Endometrial microvascular endothelial cells (primary cell): ENCODE data around the gene ABHD16A. TPM values are rescaled to one million over a fixed set of nuclear protein-coding genes. Genes with fewer than 3 reads are reported as not detected.

ENCODE experiments used
- in situ Hi-C: cut with HindIII; loops from 2 replicates; pipeline ENCODE4 v1.10.0; 2017; ENCODE audit warnings: low sequenced_read_pairs, low pct_unique_long_range_greater_than_20kb; ENCODE audit errors: inconsistent ontology term
- total RNA-seq: library from RNA; depleted of rRNA; stranded (reverse); fragments of >200 nt; gene quantifications from one replicate; pipeline ENCODE4 v1.2.3, GENCODE V29; 2015; ENCODE audit errors: inconsistent ontology term

Gene ABHD16A
- total RNA-seq, 1 donor from 2014 or later: 44.8 TPM

DNA sequence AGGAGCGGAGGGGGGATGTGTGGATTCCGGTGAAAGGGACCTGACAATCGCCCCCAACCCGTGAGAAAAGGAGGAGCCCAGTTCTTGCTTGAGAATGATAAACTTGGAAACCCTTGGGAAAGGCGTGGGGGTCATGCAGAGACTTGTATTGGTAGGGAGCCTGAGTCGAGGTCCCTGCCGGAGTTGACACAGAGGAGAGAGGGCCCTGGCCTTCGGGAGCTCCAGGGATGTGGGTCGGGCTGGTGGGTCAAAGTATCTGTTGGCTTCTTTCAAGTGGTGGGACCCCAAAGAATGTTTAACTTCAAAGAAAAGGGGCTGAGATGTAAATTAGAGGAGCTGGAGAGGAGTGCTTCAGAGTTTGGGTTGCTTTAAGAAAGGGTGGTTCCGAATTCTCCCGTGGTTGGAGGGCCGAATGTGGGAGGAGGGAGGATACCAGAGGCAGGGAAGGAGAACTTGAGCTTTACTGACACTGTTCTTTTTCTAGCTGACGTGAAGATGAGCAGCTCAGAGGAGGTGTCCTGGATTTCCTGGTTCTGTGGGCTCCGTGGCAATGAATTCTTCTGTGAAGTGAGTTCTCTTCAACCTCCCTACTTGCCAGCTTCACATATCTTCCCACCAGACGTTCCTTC, 36.7 kb downstream of the ABHD16A start:
- in situ Hi-C loops: no loop called here

GRCh38 chr6:31665501-31666336, 37.4 kb downstream of the ABHD16A start, which contains the start of gene CSNK2B:
Gene CSNK2B (plus strand): TSS chr6:31666080. CDS start chr6:31666832, 752 bp downstream.
- in situ Hi-C loops: no loop called here

DNA sequence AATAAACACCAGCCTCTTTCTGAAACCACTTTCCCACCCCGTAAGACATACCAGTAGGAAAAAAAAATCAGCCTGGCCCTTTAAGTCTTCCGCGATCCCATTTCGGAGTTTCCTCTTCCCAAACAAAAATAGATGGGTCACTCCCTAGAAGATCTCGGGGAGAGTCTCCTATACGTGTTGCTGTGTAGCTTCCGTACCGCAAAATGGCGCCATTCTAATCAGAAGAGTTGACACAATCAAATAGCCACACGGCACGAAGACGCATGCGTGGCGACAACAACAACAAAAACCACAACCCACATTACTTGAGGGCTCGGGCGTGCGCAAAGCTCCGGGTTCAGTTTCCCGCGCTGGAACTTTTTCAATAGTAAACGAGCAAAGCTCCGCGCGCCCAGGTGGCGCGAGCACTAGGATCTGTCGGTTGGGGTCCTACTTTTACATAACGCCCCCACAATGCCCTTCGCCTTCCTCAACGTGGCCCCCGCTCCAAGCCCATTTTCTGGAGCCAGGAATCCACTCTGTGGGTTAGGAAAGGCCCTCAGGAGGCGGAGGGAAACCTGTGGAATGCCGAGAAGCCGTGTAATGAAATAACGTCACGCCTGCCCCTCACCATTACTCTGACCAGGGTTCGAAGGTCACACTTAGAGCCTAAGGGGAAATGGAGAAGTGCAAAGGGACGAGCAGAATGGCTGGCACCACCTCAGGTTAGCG, 38.2 kb downstream of the ABHD16A start, which contains the start of gene GPANK1:
GPANK1 (minus strand) TSS at position 208 of the 711 bp plus-strand sequence. CDS start 519 bp downstream, outside the sequence.
- in situ Hi-C loops: no loop called here

- in situ Hi-C loops: no loop called here
Observed at GRCh38 chr6:31663961-31664789, 38.9 kb downstream of the ABHD16A start.

DNA sequence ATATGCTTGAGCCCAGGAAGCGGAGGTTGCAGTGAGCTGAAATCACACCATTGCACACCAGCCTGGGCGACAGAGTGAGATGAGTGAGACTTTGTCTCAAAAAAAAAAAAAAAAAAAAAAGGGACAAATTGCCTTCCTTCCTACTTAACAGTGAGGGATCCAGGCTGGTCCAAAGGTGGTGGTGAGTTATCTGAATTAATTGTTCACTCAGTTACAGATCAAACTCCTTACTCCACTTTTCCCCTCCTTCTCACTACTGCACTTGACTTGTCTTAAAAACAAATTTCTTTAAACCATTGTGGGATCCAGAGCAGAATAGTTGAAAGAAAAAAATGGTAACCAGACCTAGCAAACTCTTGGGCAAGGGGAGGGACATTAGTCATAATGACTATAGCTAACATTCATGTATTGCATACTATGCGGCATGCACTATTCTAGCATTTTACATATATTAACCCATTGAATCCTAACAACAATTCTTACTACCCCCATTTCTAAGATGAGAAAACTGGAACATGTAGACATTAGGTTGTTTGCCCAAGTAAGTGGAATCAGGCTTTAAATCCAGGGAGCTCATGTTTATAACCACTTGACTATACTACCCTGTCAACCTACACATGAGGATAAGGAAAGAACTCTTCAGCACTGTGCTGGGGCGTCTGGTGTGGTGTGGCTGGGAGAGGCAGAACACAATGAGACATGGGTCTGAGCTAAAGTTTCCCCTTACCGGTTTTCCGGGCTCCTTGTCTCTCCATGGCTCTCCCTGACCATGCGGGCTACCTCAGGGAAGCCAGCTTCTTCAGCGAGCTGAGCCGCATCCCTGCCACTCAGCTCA, 39.8 kb downstream of the ABHD16A start:
- in situ Hi-C loops: no loop called here

- in situ Hi-C loops: no loop called here
Observed at GRCh38 chr6:31662124-31662723, 40.9 kb downstream of the ABHD16A start.

DNA sequence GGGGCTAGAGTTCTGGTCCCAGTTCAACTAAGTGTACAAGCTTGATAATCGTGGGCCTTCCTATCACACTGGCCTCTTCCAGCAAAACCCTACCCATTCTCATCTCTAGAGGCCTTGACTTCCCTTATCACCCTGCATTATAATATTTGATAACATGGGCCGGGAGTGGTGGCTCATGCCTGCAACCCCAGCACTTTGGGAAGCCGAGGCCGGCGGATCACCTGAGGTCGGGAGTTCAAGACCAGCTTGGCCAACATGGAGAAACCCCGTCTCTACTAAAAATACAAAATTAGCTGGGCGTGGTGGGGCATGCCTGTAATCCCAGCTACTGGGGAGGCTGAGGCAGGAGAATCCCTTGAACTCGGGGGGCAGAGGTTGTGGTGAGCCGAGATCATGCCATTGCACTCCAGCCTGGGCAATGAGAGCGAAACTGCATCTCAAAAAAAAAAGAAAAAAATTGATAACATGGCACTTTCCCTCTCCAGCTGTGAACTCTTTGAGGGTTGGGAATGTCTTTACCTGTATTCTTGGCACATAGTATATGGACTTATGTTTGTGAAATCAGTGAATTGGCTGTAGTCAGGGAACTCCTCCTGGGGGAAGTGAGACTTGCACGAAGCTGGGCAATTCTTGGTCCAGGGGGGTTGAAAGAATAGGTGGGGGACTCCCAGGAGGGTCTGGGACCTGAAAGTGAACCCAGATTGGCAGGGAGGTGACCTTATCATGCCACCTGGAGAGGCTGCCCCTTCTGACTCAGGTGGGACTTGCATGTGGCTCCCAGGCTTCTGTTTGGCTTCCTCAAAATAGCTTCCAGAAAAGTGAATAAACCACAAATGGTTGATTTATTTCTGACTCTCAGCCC, 41.6 kb downstream of the ABHD16A start:
- in situ Hi-C loops: no loop called here

DNA sequence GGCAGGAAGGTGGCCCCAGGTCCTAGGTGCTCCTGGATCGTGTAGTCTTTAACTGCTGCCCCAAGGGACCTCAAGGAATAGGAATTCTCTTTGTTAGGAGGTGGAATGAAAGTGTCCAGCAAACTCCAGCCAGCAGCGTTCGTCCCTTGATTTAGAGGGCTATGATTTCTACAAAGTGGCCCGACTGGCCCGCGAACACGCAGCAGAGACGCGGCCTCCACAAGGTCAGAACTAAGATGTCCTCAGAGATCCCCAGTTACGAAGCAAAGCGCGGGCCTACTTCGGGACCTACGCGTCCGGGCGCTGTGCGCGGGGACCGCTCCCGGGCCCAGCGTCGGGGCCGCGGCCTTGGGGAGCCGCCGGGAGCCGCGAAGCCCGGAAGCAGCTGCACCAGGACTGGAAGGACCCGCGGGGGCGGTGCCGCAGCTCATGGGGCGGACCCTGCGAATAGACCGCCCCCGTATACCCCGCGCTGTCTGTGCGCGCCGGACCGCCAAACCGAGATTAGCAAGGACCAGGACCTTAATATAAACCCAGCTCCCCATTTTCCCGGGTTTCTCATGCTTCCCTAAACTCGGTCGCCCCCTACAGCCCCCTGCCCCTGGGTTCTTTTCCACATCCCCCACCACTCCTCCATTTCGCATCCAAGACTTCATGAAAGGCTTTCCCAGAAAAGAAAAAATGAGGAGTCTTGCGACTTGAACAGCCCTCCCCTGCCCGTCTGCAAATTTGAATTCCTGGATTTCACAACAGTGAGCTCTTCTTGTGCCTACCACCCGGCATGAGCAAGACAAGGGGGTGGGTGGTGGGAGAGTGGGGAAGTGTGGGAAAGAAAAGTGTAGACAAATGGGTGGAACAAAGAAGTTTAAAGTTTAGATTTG, 42.5 kb downstream of the ABHD16A start, which contains the start of gene C6orf47:
C6orf47 (minus strand) TSS at position 398 of the 881 bp plus-strand sequence. CDS start 831 bp downstream, outside the sequence.
- in situ Hi-C loops: no loop called here

- in situ Hi-C loops: no loop called here
Observed at GRCh38 chr6:31659649-31660380, 43.3 kb downstream of the ABHD16A start.

GRCh38 chr6:31658983-31659648, 44.0 kb downstream of the ABHD16A start:
- in situ Hi-C loops: no loop called here

- in situ Hi-C loops: no loop called here
Observed at GRCh38 chr6:31658158-31658688, 44.9 kb downstream of the ABHD16A start.

- in situ Hi-C loops: no loop called here
Observed at GRCh38 chr6:31657406-31658157, 45.5 kb downstream of the ABHD16A start.

- in situ Hi-C loops: no loop called here
Observed at GRCh38 chr6:31655349-31656237, 47.5 kb downstream of the ABHD16A start, which contains the start of gene APOM. Gene APOM (plus strand): TSS chr6:31655894. CDS start chr6:31655967, 73 bp downstream.
